Stimulated activated CD4-positive, alpha-beta T cell treated with anti-CD3 and anti-CD28 coated beads, TNF-alpha, amount 100 ng/mL, for 48 hours (primary cell): ENCODE data around the gene CEP57L1.

Experiments
- DNase-seq, 3 donors: peaks; one replicate each; pipeline ENCODE4 v3.0.0-alpha.2; 2020; ENCODE audit warnings: low read depth in 3 of 3

CEP57L1 gene

DNA sequence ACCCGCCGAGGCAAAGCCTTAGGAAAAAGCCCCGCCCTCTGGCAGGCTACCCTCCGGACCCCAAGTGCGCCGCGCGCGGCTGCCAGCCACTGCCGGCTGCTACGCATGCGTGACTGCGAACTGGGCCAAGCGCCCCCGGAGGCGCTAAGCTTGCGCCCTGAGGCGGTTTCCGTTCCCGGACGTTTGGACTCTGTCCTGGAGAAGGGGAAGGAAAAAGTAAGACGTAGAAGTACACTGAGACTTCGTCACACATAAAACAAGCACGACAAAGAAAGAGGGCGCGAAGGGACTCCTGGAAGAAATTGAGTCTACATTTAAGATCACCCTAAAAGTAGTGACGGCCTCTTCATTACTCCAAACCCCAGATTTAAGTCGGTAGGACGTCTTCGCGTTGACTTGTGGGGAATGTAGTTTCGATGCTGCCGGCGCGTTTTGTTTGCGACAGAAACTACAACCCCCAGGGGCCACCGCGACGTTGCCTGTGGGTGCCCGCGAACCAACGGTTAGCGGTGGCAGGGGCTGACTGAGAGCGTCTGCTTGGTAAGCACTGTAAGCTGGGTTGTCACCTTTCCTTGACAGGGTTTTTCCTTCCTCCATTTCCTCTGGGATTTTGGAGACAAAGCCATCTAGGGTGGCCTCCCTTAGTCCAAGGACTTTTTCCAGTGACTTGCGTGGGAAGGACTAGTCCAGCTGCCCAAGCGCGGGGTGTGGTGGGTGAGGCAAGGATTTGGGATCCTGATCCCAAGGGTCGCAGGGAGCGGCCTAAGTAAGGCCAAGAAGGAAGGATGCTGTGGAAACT, at the start of gene CEP57L1:
Gene CEP57L1, plus strand, starts transcription at position 472 of the 799 bp plus-strand sequence. CDS start 49,715 bp downstream, outside the sequence.
- peak; percentile 89 to 91 (median 90) for DNase-seq

DNA sequence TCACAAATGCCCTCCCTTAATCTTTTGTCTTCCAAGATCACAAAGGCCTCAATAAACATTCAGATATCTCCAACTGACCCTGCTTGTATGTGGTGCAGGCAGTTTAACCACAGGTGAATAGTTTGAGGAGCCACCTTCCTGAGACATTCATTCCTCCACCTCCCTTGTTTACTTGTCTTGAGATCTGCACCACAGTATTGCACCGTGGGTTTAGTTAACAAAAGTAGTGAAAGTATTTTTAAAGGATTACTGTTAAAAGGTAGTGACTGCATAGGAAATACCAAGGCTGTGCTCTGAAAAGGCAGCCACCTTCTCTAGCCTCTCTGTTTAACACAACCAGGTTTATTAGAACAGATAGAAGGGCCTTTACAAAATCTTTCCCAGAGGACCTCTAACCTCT, 47.1 kb upstream of the CEP57L1 start:
- DNase-seq, result no peak

DNA sequence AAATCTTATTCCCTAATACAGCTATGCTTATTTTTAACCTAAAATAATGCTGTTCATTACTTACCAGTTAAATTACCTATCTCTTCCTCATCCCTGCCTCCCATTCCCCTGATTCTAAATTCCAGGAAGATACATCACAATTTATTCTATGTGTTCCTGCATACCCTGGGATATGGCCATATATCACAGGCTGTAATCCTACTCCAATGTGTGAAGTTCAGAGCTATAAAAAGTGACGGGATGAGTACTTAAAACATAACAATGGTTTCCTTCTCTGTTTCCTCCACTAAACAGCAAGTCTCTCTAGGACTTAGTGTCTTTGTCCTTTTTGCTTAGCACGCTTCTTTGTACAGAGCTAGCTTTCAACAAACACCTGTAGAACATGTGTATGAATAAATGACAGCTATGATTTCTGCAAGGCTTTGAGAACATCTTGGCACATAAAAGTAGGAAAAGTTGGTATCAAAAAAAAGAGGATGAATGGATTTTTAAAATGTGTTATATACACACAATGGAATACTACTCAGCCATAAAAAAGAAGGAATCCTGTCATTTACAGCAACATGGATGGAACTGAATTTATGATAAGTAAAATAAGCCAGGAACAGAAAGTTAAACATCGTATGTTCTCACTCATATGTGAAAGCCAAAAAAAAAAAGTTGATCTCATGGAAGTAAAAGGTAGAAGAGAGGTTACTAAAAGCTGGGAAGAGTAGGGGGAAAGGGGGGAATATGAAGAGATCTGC, 46.5 kb upstream of the CEP57L1 start:
- no peak for DNase-seq

DNA sequence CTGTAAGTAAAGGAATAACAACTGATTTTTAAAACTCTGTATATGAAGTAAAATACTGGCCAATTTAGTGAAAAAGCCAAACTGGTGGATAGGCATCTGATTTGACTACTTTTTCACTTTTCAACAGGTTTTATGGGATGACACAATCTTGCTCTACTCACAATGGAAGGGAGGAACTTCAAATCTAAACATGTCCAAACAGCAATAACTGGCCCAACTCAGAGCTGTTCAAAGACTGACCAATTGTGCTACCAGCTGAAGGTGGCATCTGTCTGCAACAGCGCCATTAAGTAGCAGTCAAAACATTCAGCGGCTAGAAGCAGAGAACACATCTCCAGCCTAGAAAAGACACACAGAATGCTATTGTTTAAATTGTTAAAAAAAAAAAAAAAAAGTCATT, 45.3 kb upstream of the CEP57L1 start:
- DNase-seq, result no peak

DNA sequence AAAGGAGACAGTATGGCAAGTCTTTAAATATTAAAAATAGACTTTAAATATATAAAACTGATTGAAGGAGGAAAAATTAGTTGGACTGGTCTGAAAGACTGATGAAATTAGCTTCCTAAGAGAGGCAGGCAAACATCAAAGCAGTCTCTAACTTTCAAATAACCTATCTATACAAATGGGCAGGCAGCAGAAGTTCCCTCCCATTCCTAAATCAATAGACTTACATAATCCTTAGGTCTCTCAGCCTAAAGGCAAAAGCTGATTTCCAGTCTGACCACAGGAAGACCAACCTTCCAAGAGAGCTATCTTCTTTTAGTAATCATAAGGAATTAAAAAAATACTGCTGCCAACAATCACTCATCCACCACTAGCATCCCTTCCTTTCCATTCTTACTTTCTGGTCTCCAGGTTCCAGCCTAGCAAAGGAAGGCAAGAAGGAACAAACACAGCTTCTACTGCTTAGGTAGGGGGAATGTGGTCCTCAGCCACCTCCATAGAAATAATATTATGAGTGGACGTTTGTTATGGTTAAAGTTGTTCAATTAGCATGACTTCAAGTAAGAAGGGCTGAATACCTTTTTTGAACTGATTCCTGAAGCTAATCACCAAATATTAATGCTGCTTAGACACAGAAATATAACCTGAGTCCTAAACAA, 44.7 kb upstream of the CEP57L1 start:
- DNase-seq, result no peak

DNA sequence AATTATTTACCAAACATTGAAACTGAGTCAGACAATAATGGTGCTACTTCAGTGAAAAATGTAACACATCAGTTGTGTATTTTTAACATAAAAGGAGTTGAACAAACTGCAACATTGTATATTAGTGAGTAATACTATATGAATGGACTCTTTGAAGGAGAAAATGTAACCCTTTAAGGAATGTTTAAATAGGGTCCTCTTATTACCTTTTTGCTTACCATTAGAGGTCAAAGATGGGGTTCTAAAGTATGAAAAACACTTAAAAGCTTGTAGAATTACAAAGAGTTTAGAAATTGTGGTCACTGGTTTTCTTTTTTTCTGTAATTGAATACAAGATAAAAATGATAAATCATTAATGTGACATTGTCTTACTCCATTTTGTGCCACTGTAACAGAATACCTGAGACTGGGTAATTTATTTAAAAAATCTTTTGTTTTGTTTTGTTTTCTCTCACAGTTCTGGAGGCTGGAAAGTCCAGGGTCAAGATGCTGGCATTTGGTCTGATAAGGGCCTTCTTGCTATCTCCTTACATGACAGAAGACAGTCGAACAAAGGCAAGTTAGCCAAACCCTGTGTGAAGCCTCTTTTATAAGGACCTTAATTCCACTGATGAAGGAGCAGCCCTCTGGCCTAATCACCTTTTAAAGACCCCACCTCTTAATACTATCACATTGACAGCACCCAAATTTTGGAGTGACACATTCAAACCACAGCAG, 43.8 kb upstream of the CEP57L1 start:
- DNase-seq, result no peak

DNA sequence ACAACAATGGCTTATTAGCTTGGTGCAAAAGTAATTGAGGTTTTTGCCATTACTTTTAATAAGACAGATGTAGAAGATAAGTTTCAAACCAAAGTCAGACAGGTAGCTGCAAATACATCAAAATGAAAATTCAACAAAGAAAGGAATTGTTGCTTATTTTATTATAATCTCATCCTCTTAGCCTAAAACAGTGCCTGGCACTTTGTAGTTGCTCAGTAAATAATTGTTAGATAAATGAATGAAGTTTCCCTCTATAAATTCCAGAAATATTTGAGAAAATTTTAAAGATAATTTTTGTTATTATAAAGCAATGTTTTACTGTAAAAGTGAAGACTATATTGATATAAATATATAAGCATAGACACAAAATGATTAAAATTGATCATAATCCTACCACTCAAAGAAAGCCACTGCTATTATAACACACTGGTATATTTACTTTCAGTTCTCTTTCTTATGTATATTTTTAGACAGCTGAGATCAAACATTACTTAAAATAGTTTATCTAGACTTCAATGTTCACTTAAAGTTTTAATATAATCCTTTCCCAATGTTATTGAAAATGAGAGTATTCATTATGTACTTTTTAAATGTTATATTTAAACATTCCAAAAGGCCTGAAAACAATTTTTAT, 43.2 kb upstream of the CEP57L1 start:
- no peak for DNase-seq

DNA sequence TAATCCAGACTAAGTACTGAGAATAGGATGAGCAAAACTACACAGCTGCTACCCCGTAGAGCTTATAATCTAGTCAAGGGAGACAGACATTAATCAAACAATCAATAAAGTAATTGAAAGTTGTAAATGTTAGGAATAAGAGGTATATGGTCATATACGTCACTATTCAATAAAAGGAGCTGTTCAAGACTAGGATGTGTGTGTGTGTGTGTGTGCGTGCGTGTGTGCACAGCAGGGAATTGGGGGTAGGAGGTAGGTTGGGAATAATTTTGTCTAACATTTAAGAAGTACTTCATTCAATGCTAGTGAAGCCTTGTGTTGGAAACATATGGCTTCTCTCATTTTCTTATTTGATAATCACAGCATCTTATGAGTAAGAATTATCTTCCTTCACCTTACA, 42.5 kb upstream of the CEP57L1 start:
- no peak for DNase-seq

DNA sequence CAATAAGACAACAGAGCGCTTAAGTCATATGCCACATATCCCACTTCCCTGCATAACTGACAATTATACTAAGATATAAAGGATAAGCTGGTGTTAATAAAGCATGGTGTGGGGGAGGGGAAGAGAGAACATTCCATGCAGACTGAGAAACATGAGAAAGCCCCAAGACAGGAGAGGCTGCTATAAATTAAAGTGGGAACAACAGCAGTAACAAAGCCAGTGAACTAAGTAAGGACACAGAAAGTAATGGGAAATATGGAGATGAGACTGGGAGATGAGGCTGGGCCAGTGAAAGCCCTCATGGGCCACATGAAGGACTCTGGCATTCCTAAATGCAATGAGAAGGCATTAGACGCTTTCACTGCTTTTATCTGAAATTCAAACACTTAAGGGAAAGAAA, 42.0 kb upstream of the CEP57L1 start:
- no peak for DNase-seq

DNA sequence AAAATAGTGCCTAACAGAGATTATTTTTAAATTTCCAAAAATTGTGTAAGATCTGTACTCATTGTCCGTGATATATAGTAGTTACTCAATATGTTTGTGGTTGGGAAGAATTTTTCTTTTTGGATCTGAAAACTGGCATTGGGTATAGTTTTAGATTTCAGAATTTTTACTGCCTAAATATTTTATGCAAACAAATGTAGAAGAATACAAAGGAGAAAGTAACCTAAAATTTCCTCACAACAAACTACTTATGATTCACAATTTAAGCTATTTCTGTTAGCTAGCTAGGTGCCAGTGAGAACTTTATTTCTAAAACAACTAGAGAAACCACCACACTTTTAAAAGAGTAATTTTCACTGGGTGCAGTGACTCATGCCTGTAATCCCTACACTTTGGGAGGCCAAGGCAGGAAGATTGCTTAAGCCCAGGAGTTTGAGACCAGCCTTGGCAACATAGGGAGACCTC, 39.5 kb upstream of the CEP57L1 start:
- DNase-seq, result no peak

DNA sequence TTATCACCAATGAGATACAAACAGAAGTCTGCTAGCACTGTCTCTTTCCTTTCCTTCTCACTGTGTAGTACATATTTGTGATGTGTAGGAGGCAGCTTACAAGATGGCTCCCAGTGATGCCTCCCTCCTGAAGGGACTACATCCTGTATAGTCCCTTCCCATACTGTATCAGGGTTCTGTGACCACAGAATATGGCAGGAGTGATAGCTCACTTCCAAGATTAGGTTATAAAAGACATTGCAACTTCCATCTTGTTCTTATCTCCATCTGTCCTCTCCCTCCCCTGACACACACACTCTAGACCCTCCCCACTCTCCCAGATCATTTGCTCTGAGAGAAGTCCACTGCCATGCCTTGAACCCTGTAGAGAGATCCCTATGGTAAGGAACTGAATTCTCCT, 38.6 kb upstream of the CEP57L1 start:
- no peak for DNase-seq

DNA sequence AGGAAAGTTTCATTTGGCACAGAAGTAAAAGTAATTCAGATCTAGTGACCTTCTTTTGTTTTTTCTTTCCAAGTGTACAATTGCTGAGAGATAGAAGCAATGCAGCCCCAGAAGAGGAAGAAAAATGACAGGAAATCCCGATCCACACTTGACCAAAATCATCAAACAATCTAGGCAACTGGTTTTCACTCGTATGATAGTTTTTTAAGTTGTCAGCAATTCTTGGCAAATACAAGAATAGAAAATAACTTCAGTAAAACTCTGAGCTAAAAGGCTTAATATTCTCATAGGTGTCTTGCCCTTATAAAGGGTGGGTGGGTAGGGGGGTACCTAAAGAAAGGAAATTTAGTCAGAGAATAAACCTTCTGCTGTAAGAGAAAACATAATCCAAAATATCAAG, 36.7 kb upstream of the CEP57L1 start:
- no peak for DNase-seq

DNA sequence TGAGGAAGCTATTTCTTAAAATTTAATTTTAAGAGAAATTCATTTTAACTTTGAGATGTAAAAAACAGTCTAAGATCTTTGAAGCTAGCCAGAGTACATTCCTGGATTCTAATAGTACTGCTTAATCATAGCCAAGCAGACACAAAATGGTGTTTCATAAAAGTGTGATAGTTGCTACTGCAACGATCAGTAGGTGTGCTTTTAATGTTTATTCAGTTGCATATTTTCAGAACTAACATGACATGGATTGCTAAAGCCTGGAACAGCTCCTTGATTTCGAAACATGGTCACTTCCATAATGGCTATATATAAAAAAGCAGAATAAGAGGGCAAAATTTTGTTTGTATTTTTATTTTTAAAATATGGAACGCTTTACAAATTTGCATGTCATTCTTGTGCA, 36.2 kb upstream of the CEP57L1 start:
- no peak for DNase-seq

DNA sequence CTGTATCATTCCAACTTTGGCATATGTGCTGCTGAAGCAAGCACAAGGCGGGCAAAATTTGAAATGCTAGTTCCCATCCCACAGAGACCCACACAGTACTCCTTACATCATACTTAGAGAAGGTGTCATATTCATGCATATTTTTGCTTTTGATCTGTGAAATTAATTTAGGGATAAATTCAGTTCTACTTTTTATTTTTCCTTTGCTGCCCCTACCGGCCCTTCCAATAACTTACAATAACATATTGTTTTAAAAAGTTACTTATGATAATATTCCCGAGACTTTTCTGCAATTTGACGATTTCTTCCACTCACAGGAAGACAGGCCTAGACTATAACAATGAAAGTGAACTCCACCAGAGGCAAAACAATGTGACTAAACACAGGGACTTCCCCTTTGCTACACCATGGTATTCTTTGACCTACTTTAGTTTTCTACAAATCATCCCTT, 35.7 kb upstream of the CEP57L1 start:
- no peak for DNase-seq

DNA sequence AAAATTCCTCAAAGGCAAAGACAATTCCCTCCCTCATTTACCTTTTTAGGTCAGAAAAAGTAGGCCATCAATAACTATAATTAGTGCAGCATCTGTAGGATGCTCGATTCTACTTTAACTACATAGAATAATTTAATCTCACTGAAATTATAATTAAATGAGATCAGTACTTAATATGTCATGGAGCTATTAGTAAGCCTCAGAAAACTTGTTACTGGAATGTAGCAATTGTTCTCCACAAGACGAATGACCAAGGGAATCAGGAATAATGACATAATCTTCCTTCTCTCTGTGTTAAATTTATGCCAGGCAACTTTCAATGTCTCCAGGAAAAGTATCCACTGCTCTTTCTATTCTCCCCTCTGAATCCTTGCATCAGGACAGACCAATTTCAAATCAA, 34.7 kb upstream of the CEP57L1 start:
- DNase-seq, result no peak

DNA sequence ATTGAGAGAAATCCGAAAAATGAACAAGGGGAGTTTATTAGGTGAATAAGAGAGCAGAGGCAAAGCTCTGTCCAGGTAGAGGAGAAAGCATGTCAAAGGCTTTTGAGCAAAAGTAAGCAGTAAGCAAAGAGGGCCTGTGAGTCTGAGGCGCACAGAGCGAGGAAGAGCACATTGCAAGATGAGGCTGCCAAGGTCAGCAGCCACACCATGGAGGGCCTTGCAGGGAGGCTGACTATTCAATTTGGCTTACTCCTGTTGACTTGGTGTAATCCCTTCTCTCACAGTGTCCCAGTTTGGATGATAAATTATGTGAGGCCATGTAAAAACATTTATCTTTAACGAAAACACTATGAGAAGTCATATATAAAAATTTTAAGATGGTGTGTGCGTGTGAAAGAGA, 33.1 kb upstream of the CEP57L1 start:
- no peak for DNase-seq

DNA sequence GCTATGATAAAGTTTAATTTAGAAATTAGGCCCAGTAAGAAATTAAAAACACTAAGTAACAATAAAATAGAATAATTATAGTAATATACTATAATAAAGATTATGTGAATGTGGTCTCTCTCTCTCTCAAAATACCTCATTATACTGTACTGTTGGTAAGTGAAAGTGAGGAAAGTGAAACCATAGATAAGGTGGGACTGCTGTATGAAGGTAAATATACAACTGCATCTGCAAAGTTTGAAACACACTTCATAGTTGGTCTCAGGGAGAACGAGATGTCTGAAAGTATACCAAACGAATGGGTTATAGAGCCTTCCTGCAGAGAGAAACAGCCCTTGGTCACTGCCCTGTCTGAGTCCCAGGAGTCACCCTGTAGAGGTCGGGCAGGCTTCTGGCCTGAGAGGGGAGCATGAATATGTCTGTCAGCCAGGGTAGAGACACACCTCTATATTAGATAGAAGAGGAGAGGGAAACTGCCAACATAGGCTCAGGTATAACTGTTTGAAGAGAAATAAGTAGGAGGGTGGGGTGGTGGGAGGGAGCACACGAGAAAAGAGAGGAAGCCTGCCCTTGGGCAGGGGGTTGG, 32.4 kb upstream of the CEP57L1 start:
- DNase-seq, result no peak

DNA sequence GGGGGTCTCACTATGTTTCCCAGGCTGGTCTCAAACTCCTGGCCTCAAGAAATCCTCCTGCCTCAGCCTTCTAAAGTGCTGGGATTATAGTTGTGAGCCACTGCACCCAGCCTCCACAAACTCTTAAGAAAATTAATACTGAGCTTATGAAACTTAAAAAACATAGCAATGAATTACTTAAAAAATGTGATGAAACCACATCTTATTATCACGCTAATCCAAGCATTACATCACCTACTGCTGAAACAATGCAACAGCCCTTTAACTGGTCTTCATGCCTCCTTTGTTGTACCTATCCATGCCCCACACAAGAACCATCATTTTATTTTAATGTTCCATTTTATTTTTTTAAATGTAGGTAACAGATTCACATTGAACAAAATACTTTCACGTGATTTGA, 25.6 kb upstream of the CEP57L1 start:
- no peak for DNase-seq

DNA sequence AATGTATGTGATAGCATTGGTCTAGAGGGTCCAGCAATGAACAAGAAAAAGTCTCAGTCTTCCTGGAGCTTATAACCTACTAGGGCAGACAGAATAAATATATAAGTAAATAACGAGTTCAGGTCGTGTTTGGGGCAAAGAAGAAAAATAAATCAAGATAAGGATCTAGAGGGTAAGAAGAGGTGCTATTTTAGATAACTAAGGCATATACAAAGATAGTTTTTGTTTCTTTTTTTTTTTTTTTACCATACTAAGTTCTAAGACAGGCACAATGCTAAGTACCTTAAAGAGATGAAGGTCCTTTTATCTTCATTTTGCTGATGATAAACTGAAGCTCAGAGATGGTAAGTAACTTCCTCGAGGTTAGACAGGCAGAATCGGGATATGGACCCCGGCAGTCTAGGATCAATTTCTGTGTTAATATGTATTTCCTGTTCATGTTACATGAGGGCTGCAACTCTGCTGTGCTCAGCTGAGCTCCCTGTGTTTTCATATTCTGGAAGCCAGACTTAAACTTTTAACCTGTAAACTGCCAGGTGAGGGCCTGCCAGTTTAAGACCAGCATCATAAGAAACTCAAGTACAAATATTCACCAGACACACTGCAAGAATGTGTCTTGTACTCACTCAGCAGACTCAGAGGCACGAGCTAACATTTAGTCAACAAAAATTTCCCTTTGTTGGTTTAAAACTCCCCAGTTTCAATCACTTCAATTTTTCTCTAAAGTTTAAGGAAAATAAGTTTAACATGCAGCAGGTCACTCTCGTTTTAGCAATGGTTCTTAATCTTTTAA, 24.0 kb upstream of the CEP57L1 start:
- no peak for DNase-seq
